HEK293T (cell line): ENCODE results near the gene LSM12.

Experiments
- CTCF ChIA-PET: fragments of 350-600 bp; formaldehyde crosslinking; extraction: SDS; loops from one replicate; lab custom pipeline; 2021; ENCODE audit warnings: antibody characterized with exemption, inconsistent platforms; lab: Yijun Ruan, JAX
- POLR2A ChIA-PET: fragments of 350-600 bp; formaldehyde crosslinking; extraction: SDS; loops from one replicate; lab custom pipeline; 2020; ENCODE audit warnings: antibody characterized with exemption, inconsistent platforms; lab: Yijun Ruan, JAX
- DNase-seq: peaks from one replicate; pipeline ENCODE4 v3.0.0; 2012; ENCODE audit warnings: mixed read lengths; ENCODE audit errors: extremely low spot score
- ARNT ChIP-seq: fragments of 450-650 bp; IDR thresholded peaks from 2 replicates; pipeline ENCODE4 v1.6.1; 2017; ENCODE audit warnings: mild to moderate bottlenecking
- BHLHE40 ChIP-seq: fragments of 450-650 bp; IDR thresholded peaks from 2 replicates; pipeline ENCODE4 v1.6.1; 2016; ENCODE audit warnings: mild to moderate bottlenecking, moderate library complexity, borderline replicate concordance
- CTBP1 ChIP-seq: fragments of 450-650 bp; IDR thresholded peaks from 2 replicates; pipeline ENCODE4 v1.6.1; 2016; ENCODE audit warnings: borderline replicate concordance
- ELF4 ChIP-seq: fragments of 450-650 bp; IDR thresholded peaks from 2 replicates; pipeline ENCODE4 v1.6.1; 2017; ENCODE audit warnings: antibody characterized with exemption
- FOXA1 ChIP-seq: fragments of 450-650 bp; IDR thresholded peaks from 2 replicates; pipeline ENCODE4 v1.6.1; 2016; ENCODE audit warnings: mild to moderate bottlenecking
- FOXK2 ChIP-seq: fragments of 450-650 bp; IDR thresholded peaks from 2 replicates; pipeline ENCODE4 v1.6.1; 2016; ENCODE audit warnings: mild to moderate bottlenecking
- FOXM1 ChIP-seq: fragments of 450-650 bp; IDR thresholded peaks from 2 replicates; pipeline ENCODE4 v1.6.1; 2017; ENCODE audit warnings: mild to moderate bottlenecking, borderline replicate concordance
- HDGF ChIP-seq: fragments of 450-650 bp; IDR thresholded peaks from 2 replicates; pipeline ENCODE4 v1.6.1; 2017; ENCODE audit warnings: antibody characterized with exemption, borderline replicate concordance
- L3MBTL2 ChIP-seq: fragments of 450-650 bp; conservative IDR thresholded peaks from 2 replicates; pipeline ENCODE4 v1.6.1; 2016; ENCODE audit warnings: mild to moderate bottlenecking
- LEF1 ChIP-seq: fragments of 450-650 bp; IDR thresholded peaks from 2 replicates; pipeline ENCODE4 v1.6.1; 2017; ENCODE audit warnings: mild to moderate bottlenecking, borderline replicate concordance
- NFRKB ChIP-seq: fragments of 450-650 bp; IDR thresholded peaks from 2 replicates; pipeline ENCODE4 v1.6.1; 2016; ENCODE audit warnings: mild to moderate bottlenecking, moderate library complexity
- SP1 ChIP-seq: fragments of 450-650 bp; IDR thresholded peaks from 2 replicates; pipeline ENCODE4 v1.6.1; 2017
- SUZ12 ChIP-seq: fragments of 450-650 bp; IDR thresholded peaks from 2 replicates; pipeline ENCODE4 v1.6.1; 2016; ENCODE audit warnings: mild to moderate bottlenecking
- TARDBP ChIP-seq: fragments of 450-650 bp; IDR thresholded peaks from 2 replicates; pipeline ENCODE4 v1.6.1; 2016
- ZNF384 ChIP-seq: fragments of 450-650 bp; IDR thresholded peaks from 2 replicates; pipeline ENCODE4 v1.6.1; 2016
- TF ChIP-seq, protein P1 (sequence below): fragments of 450-650 bp; IDR thresholded peaks from 2 replicates; pipeline ENCODE4 v1.6.1; 2016

Gene LSM12

DNA sequence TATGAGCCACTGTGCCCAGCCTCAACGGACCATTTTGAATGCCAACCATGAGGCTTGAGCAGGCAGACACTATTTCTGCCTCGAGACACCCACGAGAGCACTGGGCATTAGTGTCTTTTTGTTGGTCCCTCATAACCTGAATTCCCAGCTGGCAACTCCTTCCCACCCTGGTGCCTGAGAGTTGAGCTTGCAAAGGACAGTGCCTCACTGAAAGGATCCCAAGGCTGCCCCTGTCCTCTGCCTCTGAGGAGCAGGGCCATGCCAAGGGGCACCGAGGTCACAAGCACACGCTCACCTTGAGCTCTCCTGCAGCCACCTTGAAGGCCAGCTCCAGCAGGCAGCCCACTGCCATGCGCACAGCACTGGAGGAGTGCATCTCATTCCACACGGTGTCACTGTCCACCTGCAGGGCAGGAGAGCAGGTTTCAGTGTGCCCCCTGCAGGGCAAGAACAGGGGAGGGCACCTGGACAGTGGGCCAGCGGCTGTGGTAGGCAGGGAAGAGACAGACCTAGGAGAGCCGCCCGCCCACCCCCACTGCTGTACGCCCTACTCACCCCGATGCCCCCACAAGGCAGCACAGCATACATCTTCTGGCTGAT, 16.9 kb upstream of the LSM12 start:
- no peak for DNase-seq
- ChIA-PET POLR2A (interaction anchor here (1.0 kb wide), 3 partner anchors 9 to 17 kb away, joined by 3 to 5 read pairs (median 4); partner anchors contain the start of gene LSM12), CTCF (interaction anchor here (0.6 to 2.2 kb wide), 14 partner anchors 9 to 85 kb away, joined by 3 to 7 read pairs (median 3); no protein-coding TSS in a partner anchor)
- no peak for TF ChIP-seq L3MBTL2
- no peak for TF ChIP-seq SUZ12
- no peak for TF ChIP-seq FOXK2
- TF ChIP-seq ARNT: no peak
- TF ChIP-seq, protein P1, sequence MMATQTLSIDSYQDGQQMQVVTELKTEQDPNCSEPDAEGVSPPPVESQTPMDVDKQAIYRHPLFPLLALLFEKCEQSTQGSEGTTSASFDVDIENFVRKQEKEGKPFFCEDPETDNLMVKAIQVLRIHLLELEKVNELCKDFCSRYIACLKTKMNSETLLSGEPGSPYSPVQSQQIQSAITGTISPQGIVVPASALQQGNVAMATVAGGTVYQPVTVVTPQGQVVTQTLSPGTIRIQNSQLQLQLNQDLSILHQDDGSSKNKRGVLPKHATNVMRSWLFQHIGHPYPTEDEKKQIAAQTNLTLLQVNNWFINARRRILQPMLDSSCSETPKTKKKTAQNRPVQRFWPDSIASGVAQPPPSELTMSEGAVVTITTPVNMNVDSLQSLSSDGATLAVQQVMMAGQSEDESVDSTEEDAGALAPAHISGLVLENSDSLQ: no peak
- TF ChIP-seq ELF4: no peak
- no peak for TF ChIP-seq LEF1
- TF ChIP-seq SP1: no peak
- no peak for TF ChIP-seq ZNF384

DNA sequence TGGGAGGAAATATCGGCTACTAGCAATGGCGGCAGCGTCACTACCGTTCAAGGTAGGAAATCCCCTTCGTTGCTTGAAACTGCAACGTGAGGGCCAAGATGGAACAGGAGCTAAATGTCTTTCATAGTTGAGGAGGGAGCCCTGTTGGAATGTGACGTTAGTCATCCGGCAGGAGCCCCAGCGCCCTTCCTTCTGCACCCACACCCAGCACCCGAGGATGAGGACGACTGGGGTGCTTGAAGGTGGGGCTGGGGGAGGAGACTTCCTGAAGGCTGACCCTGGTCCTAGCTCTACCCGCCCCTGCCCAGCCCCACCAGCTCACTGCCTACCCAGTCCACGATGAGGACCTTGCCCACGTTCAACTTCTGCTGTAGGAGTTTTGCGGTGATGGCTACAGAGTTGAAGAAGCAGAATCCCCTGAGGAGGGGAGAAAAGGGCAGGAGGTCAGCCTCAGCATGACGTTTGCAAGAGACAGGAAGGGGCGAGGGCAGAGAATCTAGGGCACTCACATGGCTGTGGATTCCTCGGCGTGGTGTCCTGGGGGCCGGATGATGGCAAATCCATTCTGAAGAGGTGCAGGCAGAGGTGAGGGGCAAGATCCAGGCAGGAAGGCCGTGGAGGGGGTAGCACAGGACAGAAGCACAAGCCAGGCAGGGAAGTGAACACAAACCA, 15.9 kb upstream of the LSM12 start:
- DNase-seq: no peak
- ChIA-PET POLR2A (no interaction called here), CTCF (interaction anchor here (1.0 to 1.3 kb wide), 2 partner anchors 9 to 33 kb away, joined by 3 to 4 read pairs; no protein-coding TSS in a partner anchor)
- TF ChIP-seq HDGF (no peak), CTBP1 (no peak), FOXK2 (no peak), BHLHE40 (no peak), LEF1 (no peak), NFRKB (no peak), L3MBTL2 (no peak), ZNF384 (no peak), FOXA1 (no peak), TARDBP (no peak), ARNT (no peak), SUZ12 (no peak), SP1 (no peak), FOXM1 (no peak)

DNA sequence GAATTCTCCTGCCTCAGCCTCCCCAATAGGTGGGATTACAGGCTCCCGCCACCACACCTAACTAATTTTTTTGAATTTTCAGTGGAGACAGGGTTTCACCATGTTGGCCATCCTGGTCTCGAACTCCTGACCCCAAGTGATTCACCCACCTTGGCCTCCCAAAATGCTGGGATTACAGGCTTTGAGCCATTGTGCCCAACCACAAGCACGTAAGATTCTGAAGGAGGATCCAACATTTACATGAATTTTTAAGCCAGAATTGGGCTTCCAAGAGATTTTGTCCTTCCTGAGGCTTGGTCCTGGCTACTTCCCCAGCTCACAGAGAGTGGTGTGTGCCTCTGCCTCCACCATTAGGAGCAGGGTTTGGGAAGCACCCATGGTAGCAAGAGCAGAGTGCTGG, 15.2 kb upstream of the LSM12 start:
- ChIA-PET POLR2A (interaction anchor here (1.4 to 1.7 kb wide), 2 partner anchors 10 to 15 kb away, joined by 4 read pairs; partner anchors contain the start of gene LSM12), CTCF (interaction anchor here (1.3 kb wide), 1 partner anchor 34 kb away, joined by 4 read pairs; no protein-coding TSS in a partner anchor)
- no peak for DNase-seq
- TF ChIP-seq TARDBP (no peak), FOXA1 (no peak), FOXK2 (no peak), CTBP1 (no peak), LEF1 (no peak), SUZ12 (no peak), NFRKB (no peak), SP1 (no peak)

DNA sequence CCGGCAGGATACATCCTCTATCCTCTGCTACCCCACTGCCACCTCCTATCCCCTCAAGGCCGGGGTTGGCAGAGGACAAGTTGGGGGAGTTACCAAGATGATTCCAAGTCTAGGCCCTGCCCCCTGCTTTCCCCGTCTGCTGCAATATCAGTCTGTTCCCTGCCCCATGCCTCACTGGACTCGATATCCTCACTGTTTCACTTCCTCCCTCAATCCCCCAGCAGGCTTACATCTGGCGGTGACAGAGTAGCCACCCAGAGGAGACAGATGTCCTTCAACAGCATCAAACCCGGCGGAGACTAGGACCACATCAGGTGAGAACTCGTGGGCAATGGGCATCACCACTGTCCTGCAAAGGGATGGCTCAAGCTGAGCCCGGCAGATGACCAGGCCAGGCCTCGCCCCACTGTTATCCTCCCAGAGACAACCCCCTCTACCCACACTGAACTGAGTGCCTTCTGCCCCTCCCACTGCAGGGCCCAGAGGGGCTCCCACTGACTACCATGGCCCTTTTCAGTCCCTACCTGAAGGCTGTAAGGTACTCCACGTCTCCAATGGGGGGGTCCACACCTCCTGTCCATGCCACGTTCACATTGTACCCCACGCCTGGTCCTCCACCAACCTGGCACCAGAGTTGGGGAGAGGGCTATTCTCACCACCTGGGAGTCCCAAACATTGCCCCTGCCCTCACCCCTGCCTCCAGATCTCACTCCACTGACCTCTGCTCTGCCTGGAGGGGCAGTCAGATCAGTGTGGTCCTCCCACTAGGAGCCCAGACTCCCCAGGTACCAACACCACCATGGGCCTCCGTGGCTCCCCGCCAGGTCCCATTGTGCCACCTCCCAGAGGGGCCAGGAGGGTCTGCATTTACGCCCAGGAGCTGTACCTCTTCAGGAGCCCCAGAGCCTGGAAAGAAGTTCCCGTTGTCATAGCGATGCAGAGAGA, 13.7 kb upstream of the LSM12 start:
- ChIA-PET CTCF (interaction anchor here (0.6 kb wide), 1 partner anchor 10 kb away, joined by 3 read pairs; no protein-coding TSS in a partner anchor), POLR2A (interaction anchor here (1.4 to 1.7 kb wide), 2 partner anchors 9 to 14 kb away, joined by 4 read pairs; partner anchors contain the start of gene LSM12)
- TF ChIP-seq CTBP1: no peak
- TF ChIP-seq FOXM1: no peak
- TF ChIP-seq BHLHE40: no peak
- no peak for TF ChIP-seq LEF1
- TF ChIP-seq, protein P1: no peak
- TF ChIP-seq FOXK2: no peak
- no peak for TF ChIP-seq TARDBP
- no peak for TF ChIP-seq SP1
- TF ChIP-seq HDGF: no peak
- no peak for TF ChIP-seq NFRKB
- TF ChIP-seq ELF4: no peak
- TF ChIP-seq ZNF384: no peak
- no peak for TF ChIP-seq SUZ12
- no peak for TF ChIP-seq L3MBTL2
- DNase-seq: no peak

DNA sequence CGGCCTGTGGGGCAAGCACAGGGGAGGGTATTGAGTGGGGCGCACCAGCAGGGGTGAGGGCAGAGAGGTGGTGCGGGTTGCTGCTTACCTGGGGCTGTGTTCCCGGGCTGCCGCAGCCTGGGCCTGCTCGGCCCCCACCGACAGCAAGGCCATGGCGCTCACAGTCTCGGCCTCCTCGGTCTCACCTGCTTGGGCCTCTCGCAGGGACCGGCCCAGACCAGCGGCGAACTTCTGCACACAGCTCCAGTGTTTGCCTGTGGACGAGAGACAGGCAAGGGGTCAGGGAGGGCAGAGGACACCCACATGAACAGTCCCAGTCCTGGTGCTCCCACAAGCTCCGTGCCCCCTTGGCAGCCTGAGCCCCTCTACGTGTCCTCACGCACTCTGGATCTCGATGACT, 11.9 kb upstream of the LSM12 start:
- POLR2A ChIA-PET: no interaction called here
- CTCF ChIA-PET: no interaction called here
- TF ChIP-seq ARNT: no peak
- no peak for TF ChIP-seq LEF1
- no peak for TF ChIP-seq NFRKB
- TF ChIP-seq FOXA1: no peak
- TF ChIP-seq ELF4: no peak
- no peak for TF ChIP-seq CTBP1
- TF ChIP-seq ZNF384: no peak
- no peak for TF ChIP-seq SUZ12
- no peak for TF ChIP-seq BHLHE40
- TF ChIP-seq L3MBTL2: no peak
- no peak for TF ChIP-seq FOXM1
- no peak for TF ChIP-seq TARDBP
- no peak for TF ChIP-seq HDGF
- no peak for TF ChIP-seq SP1
- TF ChIP-seq, protein P1: no peak
- TF ChIP-seq FOXK2: no peak
- DNase-seq: no peak
